Adipocyte (in vitro differentiated cells): ENCODE data around the gene APBA1.

ENCODE experiments used
- DNase-seq: peaks from one replicate; pipeline ENCODE4 v3.0.0-alpha.2; 2015; ENCODE audit warnings: low read depth
- H3K27me3 ChIP-seq: replicated peaks from 2 replicates; pipeline ENCODE4 v1.7.0; 2013; ENCODE audit warnings: mild to moderate bottlenecking, low read length, moderate library complexity; ENCODE audit not compliant: control insufficient read depth, insufficient read depth
- H3K36me3 ChIP-seq: 2 replicates; pipeline ENCODE4 v1.7.0; 2013; ENCODE audit warnings: low read length, mild to moderate bottlenecking, moderate library complexity; ENCODE audit not compliant: control insufficient read depth, insufficient read depth, severe bottlenecking
- H3K4me1 ChIP-seq: 2 replicates; pipeline ENCODE4 v1.7.0; 2013; ENCODE audit warnings: mild to moderate bottlenecking, low read length, moderate library complexity; ENCODE audit not compliant: control insufficient read depth, insufficient read depth
- H3K4me3 ChIP-seq: 2 replicates; pipeline ENCODE4 v1.7.0; 2013; ENCODE audit warnings: mild to moderate bottlenecking, low read length, moderate library complexity
- H3K9ac ChIP-seq: 2 replicates; pipeline ENCODE4 v1.7.0; 2013; ENCODE audit warnings: mild to moderate bottlenecking, low read length, moderate library complexity
- H3K9me3 ChIP-seq: 2 replicates; pipeline ENCODE4 v1.7.0; 2013; ENCODE audit warnings: mild to moderate bottlenecking, low read length, moderate library complexity; ENCODE audit not compliant: control insufficient read depth

Gene APBA1

DNA sequence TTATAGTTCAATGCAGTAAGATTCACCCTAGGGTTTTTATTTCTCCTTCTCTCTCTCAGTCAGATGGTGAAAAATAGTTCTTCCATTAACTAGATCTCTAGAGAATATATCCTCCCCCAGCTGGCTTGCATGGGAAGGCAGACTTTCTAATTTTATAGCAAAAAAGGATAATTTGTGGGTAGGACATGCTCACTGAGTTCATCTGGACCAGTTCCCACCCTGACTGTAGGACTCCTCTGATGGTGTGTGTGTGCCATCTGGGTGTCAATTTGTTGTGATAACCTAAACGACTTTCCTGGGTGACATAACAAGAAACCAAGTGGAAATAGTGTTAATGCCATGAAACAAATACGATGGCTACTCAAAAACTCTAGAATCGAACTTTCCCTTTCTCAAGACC is 44.9 kb downstream of the APBA1 start:
- no peaks in the 10 kb centered on the region for H3K36me3 ChIP-seq
- no peak overlapping the region for H3K4me3 ChIP-seq
- no peak for DNase-seq
- H3K4me1 ChIP-seq: peaks cover 8% of the 10 kb centered on the region
- no peak overlapping the region for H3K9ac ChIP-seq
- H3K9me3 ChIP-seq: no peaks in the 10 kb centered on the region
- no peaks in the 10 kb centered on the region for H3K27me3 ChIP-seq

- DNase-seq: no peak
Observed at GRCh38 chr9:69623276-69623675, 48.9 kb downstream of the APBA1 start.

DNA sequence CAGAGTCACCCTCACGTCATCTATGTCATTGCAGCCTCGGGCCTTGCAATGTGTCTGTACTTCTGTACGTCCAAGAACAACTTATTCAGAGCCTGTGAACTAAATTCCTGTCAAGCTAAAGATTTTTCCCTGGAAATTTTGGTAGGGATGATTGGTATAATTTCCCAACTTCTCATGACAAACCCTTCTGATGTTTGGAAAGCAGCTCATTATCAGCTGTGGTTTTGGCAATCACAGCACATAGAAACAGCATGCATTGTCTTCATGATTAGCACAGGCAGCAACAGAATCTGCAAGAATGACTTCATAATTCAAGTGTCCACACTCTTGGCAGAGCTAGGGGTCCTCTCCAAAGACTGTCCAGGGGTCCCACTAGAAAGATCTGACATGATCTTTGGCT is 49.5 kb downstream of the APBA1 start:
- peaks cover 12% of the 10 kb centered on the region for H3K4me1 ChIP-seq
- no peak overlapping the region for H3K4me3 ChIP-seq
- H3K27me3 ChIP-seq: no peaks in the 10 kb centered on the region
- no peak overlapping the region for H3K9ac ChIP-seq
- DNase-seq: peak; percentile 21
- no peaks in the 10 kb centered on the region for H3K36me3 ChIP-seq
- H3K9me3 ChIP-seq: no peaks in the 10 kb centered on the region

More at GRCh38 chr9:69623276-69623675, 48.9 kb downstream of the APBA1 start:
- Histone ChIP-seq H3K4me3 (no peak overlapping the region), H3K27me3 (no peaks in the 10 kb centered on the region), H3K4me1 (peaks cover 12% of the 10 kb centered on the region), H3K9me3 (no peaks in the 10 kb centered on the region), H3K36me3 (no peaks in the 10 kb centered on the region), H3K9ac (no peak overlapping the region)

DNA sequence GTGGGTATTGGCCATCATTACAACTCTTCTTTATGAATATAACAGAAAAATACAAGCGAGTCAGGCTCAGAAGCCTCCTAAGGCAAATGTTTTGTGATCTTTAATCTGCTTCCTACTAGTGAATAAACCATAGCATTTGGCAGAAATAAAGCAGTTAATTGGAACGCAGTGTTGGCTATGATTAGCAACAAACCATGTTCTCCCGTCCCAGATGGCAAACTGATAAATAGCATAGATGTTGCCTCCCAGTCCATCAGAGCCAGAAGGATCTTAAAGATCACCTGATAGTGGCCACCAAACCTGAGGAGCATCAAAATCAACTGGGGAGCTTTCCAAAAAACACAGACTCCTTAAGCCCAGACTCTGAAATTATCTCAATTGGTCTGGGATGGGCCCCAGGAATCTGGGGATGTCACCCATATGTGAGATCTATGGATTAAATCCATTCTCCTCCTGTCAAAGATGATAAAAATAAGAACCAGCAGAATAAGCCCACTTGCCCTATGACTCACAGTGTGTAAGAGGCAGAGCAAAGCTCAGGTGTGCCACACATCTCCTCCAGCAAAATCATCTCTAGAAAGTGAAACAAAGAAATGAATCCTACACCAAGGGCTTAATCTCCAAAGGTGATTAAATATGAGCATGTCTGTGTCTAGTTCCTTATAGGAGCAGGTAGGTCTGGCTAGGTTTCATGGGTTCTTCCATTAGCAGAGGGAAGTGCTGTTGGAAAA is 50.3 kb downstream of the APBA1 start:
- Histone ChIP-seq H3K4me1 (peaks cover 12% of the 10 kb centered on the region), H3K9me3 (no peaks in the 10 kb centered on the region), H3K27me3 (no peaks in the 10 kb centered on the region), H3K9ac (no peak overlapping the region), H3K36me3 (no peaks in the 10 kb centered on the region), H3K4me3 (no peak overlapping the region)
- no peak for DNase-seq

DNA sequence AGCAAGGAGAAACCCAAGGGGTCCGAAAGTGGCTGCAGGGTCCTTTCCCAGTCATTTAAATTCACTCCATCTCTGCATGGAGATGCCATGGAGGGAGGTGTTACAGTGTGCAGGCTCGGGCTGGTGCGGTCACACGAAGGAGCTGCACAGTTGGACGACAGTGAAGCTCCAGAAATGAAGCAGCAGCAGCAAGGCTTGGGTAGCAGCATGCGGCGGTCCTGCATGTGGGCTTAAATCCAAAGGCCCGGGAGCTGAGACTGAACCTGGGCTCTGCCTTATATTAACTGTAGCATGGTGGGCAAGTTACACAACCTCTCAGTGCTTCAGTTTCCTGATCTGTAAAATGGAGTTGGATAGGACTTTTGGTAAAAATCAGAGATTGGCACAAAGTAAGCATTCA is 51.4 kb downstream of the APBA1 start:
- Histone ChIP-seq H3K4me1 (peaks cover 12% of the 10 kb centered on the region), H3K27me3 (no peaks in the 10 kb centered on the region), H3K36me3 (no peaks in the 10 kb centered on the region), H3K9me3 (no peaks in the 10 kb centered on the region), H3K4me3 (no peak overlapping the region), H3K9ac (no peak overlapping the region)
- DNase-seq: no peak

DNA sequence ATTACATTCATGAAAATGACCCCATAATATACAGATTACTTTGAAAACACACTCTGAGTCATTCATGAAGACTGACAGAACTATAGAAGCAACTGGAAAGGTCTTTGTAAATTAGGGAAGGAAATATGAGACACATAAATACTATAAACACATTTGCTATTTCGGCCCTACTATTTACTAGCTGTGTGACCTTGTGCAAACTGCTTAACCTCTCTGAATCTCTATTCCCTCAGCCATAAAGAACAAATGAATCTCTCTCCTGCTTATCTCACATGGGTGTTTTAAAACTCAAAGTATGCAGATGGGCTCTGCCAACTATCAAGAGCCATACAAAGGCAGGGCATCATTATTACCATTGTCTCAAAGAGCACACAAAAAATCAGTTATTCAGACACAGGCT is 52.9 kb downstream of the APBA1 start:
- Histone ChIP-seq H3K36me3 (no peaks in the 10 kb centered on the region), H3K4me1 (peaks cover 12% of the 10 kb centered on the region), H3K9me3 (no peaks in the 10 kb centered on the region), H3K4me3 (no peak overlapping the region), H3K27me3 (no peaks in the 10 kb centered on the region), H3K9ac (no peak overlapping the region)
- DNase-seq: no peak

DNA sequence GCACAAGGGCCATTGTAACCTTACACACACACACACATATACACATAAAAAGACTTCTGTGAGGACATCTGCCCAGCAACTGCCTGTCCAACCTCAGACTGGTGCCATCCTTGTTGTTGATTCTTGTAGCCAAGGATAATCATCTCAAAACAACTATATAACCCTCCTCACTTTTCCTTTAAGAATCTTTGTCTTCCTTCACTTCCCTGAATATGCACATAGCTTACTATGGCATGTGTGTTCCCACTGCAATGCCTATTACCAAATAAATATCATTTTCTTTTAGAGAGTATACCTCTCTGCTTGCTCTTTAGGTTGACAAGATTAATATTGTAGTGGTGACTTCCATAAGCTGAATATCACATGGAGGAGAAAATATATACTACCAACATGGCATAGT is 55.2 kb downstream of the APBA1 start:
- Histone ChIP-seq H3K4me3 (no peak overlapping the region), H3K27me3 (no peaks in the 10 kb centered on the region), H3K36me3 (no peaks in the 10 kb centered on the region), H3K4me1 (peaks cover under 1% of the 10 kb centered on the region), H3K9ac (no peak overlapping the region), H3K9me3 (no peaks in the 10 kb centered on the region)
- no peak for DNase-seq

DNA sequence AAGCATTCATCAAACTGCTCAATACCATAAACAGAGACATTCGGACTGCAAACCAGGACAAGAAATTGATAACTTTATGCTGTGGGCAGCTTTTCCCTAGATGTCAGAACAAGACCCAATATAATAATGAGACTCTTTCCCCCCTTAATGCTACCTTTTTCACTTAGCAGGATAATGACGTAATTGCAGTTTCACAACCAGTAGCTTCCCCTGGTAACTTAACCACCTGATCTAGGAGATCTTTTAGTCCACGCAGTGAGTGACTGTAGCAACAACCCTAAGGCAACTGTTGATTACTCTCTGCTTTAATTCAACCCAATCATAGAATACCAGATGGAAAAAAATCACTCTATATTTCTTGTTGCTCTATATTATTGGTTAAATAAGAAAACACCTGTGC is 56.3 kb downstream of the APBA1 start:
- H3K9me3 ChIP-seq: no peaks in the 10 kb centered on the region
- peaks cover 7% of the 10 kb centered on the region for H3K4me1 ChIP-seq
- H3K36me3 ChIP-seq: no peaks in the 10 kb centered on the region
- no peak overlapping the region for H3K4me3 ChIP-seq
- no peak overlapping the region for H3K9ac ChIP-seq
- no peaks in the 10 kb centered on the region for H3K27me3 ChIP-seq
- no peak for DNase-seq

- peaks cover 13% of the 10 kb centered on the region for H3K4me1 ChIP-seq
- no peaks in the 10 kb centered on the region for H3K36me3 ChIP-seq
- H3K4me3 ChIP-seq: no peak overlapping the region
- peak; percentile 42 for DNase-seq
- no peaks in the 10 kb centered on the region for H3K27me3 ChIP-seq
- no peaks in the 10 kb centered on the region for H3K9me3 ChIP-seq
- H3K9ac ChIP-seq: no peak overlapping the region
Observed at GRCh38 chr9:69611221-69611620, 61.0 kb downstream of the APBA1 start.

DNA sequence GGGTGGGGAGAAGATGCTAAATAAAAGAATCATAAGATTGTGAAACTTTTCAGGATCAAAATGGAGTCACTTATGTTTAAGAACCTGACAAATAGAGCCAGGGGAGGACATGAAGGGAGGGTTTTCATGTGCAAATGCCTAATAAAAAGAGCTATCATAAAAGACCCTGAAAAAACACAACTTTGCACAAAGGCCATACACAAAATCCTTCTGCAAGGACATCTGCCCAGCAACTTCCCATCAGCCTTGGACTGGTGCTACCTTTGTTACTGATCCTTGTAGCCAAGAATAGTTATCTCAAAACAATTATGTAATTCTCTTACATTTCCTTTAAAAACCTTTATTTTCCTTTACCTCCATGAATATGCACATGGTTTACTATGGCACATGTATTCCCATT is 63.0 kb downstream of the APBA1 start:
- no peak for DNase-seq
- Histone ChIP-seq H3K4me1 (peaks cover 13% of the 10 kb centered on the region), H3K4me3 (no peak overlapping the region), H3K27me3 (no peaks in the 10 kb centered on the region), H3K36me3 (no peaks in the 10 kb centered on the region), H3K9ac (no peak overlapping the region), H3K9me3 (no peaks in the 10 kb centered on the region)

DNA sequence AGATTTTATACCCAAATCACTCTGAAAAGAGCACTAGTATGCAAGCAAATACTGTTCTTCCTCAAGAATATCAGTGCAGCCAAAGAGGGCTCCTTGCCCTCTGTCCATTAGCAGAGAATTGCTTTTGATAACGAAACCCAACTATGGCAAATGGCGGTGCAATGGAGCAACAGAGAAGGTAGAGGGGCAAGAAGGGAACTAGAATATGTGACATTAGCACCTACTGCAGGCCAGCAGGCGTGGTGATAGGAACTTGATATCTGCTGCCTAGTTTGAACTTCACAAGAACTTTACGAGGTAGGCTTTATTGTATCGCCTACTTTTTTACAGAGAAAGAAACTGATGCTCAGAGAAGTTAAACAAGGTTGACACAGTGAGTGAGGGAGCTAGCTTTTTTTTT is 66.1 kb downstream of the APBA1 start:
- Histone ChIP-seq H3K4me1 (peaks cover 17% of the 10 kb centered on the region), H3K4me3 (no peak overlapping the region), H3K9ac (no peak overlapping the region), H3K9me3 (no peaks in the 10 kb centered on the region), H3K36me3 (no peaks in the 10 kb centered on the region), H3K27me3 (no peaks in the 10 kb centered on the region)
- no peak for DNase-seq

DNA sequence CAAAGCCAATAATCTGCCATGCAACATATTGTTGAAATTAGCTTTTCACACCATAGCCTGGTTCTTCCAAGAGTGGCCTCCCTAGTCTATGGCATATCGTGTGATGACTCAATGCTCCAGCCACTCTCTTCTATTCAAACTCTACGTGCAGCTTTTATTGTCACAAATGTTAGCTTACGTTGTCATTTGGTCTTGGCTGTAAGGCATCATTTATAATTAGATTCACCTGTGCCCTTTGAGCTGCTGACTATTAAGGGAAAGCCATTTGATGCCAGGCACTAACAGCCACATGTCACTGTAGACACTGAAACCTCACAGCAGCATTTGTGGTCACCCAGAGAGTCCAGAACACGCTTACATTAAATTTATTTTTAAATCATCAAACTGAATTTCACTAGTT is 66.8 kb downstream of the APBA1 start:
- peaks cover 10% of the 10 kb centered on the region for H3K4me1 ChIP-seq
- no peak overlapping the region for H3K4me3 ChIP-seq
- no peak overlapping the region for H3K9ac ChIP-seq
- no peak for DNase-seq
- no peaks in the 10 kb centered on the region for H3K27me3 ChIP-seq
- H3K36me3 ChIP-seq: no peaks in the 10 kb centered on the region
- H3K9me3 ChIP-seq: no peaks in the 10 kb centered on the region
